Measurements from ENCODE around the gene GPX2.

GPX2 gene

GRCh38 chr14:64942531-64943111 is at the start of gene GPX2:
TSS of gene GPX2 (minus strand) at chr14:64942745. CDS start at chr14:64942726, 19 bp downstream.
- DNase-seq (ENCODE audit: low read depth, low spot score): no peak

GRCh38 chr14:64990939-64991338 is 48.4 kb upstream of the GPX2 start:
- no peak for DNase-seq (ENCODE audit: low read depth, low spot score)

DNA sequence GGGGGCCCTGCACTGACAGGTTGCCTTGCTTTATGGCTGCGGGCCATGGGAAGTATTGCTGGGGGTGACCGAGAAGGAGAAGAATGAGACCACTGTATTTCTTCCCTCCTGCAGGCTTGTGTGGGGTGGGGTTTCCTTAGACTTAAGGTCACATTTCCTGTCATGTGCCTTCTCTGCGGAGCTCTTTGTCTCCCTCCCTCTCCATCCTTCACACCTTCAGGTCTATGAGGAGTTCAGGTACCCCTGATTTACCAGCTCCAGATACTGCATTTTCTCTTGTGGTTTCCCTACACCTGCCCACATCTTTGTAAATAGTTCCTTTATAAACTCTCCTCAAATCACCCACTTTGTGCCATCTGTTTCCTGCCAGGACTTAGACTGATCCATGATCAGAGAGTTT is 47.8 kb upstream of the GPX2 start:
- no peak for DNase-seq (ENCODE audit: low read depth, low spot score)

- no peak for DNase-seq (ENCODE audit: low read depth, low spot score)
Observed at GRCh38 chr14:64987438-64987767, 44.9 kb upstream of the GPX2 start.

- DNase-seq (ENCODE audit: low read depth, low spot score): peak; percentile 94
Observed at GRCh38 chr14:64986648-64987437, 44.3 kb upstream of the GPX2 start, which contains the start of gene FNTB. TSS of gene FNTB (plus strand) at chr14:64986895. CDS start at chr14:64986954, 59 bp downstream.

DNA sequence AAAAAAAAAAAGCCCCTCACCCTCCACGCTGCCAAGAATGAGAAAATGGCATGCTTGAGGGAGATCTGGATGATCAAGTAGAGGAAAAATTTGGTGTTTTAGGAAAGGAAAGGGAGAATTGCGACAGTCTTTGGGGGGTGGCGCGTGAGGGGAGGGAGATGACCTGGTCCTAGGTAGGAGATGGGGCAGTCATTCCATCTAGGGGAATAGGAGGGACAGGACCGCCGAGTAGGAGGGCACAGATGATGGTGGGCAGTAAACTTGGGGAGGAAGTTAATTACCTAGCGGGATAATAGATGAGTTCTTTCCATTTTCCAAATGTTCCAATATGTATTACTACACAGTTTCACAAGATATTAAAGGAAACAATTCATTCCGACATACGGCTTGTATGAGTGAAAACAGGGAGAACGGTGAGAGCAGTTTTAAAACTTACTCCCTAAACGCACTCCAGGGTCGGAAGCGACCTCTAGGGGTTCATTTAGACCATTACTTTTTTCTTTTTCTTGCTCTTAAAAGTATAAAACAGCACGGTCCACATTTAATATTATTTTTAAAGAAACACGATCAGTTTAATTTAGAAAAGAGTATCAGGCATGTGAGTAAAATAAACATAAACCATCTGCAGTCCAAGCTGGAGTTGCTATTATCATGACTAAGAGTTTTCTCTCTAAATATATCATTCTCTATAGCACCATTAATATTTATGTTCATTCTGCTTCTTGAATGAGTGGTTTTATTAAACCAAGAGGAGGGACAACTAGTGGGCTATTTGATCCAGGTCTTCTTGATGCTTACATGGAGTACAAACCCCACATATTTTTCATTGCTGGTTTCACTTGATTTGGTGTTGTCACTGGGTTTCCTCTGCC is 41.1 kb upstream of the GPX2 start:
- no peak for DNase-seq (ENCODE audit: low read depth, low spot score)

DNA sequence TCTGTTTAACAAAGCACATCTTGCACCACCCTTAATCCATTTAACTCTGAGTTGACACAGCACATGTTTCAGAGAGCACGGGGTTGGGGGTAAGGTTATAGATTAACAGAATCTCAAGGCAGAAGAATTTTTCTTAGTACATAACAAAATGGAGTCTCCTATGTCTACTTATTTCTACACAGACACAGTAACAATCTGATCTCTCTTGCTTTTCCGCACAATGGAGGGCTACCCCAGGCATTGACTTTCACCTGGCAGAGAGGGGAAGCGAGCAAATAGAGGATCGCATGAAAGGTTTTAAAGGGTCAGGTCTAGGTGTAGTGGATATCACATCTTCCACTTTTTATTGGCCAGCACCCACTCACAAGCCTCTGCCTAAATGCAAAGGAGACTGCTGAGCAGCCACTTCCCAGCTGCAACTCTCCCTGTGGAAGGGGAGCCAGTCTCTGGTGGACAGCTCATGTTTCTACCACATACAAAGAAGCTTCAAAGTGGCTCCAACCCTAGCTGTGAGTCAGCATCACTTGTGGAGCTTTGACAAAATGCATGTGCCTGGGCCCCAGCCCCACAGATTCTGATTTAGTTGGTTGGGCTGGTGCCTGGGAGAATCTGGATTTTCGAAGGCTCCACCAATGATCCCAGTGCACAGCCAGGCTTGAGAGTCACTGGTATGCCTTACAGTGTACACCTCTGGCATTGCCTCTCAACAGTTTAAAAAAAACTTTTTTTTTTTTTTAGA is 37.0 kb upstream of the GPX2 start:
- DNase-seq (ENCODE audit: low read depth, low spot score): no peak

- DNase-seq (ENCODE audit: low read depth, low spot score): peak; percentile 65
Observed at GRCh38 chr14:64974563-64974962, 32.0 kb upstream of the GPX2 start.

GRCh38 chr14:64973826-64974225 is 31.3 kb upstream of the GPX2 start:
- DNase-seq (ENCODE audit: low read depth, low spot score): no peak

DNA sequence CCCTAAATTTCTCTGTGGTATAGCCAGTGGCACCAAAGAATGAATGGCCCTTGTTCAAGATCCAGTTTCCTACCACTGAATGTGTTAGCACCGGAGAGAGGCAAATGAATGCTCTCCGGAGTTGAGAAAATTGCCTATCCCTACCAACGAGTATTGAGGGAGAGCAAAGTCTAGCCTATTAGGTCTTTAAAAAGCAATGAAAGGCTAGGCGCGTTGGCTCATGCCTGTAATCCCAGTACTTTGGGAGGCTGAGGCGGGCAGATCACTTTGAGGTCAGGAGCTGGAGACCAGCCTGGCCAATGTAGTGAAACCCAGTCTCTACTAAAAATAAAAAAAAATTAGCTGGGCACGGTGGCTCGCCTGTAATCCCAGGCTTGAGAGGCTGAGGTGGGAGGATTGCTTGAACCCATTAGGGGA is 30.5 kb upstream of the GPX2 start:
- no peak for DNase-seq (ENCODE audit: low read depth, low spot score)

DNA sequence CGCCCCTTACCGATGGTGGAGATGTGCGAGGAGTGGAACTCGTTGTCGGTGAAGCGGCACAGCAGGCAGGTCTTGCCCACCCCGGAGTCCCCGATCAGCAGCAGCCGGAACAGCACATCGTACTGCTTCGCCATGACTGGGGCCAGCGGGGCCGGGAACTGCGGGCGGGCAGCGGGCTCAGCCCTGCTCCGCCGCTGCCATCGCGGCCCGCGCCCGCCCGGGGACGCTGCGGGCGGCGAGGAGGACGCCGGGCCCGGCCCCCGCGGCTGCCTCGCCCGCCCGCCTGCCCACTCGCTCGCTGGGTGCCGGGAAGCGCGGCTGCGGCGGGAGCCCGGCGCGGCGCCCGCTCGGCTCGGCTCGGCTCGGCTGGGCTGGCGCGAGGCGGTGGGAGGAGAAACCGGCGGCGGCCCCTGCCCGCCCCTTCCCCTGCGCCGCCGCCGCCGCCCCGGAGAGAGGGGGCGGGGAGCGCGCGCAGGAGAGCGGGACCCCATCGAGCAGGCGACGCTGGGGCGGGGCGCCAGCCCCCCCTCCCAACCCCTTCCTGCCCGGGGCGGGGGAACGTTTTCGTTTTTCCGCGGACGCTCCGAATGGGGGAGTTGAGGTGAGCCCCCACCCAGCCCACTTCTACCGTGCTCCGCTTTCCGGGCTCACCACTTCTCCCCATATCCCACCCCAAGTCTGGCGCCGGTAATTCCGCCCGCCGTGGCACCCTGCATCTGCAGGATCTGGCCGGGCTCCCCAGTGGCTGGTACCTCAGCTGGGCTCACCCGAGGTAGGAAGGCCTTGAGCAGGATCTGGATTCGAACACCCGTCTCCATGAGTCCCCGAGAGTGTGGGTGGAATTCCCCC is 29.6 kb upstream of the GPX2 start, which contains the start of gene RAB15:
Gene RAB15, minus strand, starts transcription at position 394 of the 849 bp plus-strand sequence. Its CDS starts 260 bp downstream, at position 134.
- DNase-seq (ENCODE audit: low read depth, low spot score): no peak

DNA sequence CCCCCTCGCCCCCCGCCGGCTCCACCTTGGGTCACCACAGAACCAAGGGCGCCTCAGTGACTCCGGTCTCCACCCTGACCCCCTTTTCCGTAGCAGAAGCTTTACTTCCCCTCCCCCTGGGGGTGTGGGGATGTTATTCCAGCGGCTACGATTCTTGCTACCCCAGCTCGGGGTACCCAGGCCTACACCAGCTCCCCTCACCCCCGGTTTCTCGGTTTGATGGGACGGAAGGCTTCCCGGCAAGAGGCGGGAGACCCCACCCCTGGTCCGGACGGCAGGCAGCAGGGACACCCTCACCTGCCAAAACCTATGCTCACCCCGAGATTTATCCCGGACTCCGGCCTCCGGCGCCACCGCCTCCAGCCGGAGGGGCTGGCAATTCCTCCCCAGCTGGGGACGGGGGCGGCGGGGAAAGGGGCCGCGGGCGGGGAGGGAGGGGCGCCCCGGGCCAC is 29.0 kb upstream of the GPX2 start:
- no peak for DNase-seq (ENCODE audit: low read depth, low spot score)

DNA sequence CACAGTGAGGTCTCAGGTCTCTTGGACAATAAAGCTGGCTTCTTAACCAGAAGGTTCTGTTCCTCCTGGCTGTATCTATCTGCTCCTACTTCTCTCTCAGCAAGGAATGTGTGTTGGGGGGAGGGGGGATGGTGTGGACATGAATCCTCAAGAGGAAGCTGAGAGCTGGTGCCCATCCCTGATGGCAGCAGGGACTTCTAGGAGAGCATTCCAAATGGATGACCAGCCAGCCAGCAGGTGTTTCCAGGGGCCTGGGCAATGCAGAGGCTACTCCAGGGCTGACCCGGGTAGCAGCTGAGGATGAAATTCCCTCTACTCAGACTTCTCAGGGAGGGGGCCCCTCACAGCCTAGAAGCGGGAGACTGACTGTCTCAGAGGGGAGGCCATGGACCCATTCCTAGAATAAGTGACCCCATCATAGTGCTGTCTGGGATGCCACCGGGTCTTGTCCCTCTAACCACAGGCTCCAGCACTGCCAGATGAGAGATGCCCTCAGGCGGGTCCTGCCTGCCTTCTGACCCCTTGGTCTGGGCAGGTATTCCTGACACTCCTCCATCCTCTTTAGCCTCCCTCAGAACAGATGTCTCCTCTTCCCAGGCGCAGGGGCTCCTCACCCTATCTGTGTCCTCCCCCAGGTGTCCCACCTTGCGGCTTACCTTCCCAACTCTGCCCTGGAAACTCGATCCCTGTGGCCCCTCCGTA is 28.4 kb upstream of the GPX2 start:
- DNase-seq (ENCODE audit: low read depth, low spot score): no peak

- no peak for DNase-seq (ENCODE audit: low read depth, low spot score)
Observed at GRCh38 chr14:64970041-64970440, 27.5 kb upstream of the GPX2 start.

GRCh38 chr14:64968651-64969050 is 26.1 kb upstream of the GPX2 start:
- DNase-seq (ENCODE audit: low read depth, low spot score): no peak

DNA sequence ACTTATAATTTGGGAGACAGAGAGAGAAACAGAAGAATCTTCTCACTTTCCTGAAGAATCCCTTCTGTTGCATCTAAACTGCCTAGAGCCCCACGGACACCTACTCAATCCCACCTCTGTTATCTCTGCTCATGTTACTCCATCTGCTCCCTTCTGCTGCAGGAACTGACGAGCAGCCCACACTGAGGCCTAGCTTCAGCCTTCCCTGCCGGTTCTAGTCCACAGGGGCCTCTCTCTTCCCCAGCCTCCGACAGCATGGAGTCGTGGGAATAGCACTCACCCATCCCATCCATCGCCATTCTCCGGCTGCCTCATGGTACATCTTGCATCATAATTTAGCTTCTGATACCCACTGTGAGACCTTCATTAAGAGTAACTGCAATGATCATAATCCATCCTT is 25.6 kb upstream of the GPX2 start:
- no peak for DNase-seq (ENCODE audit: low read depth, low spot score)

DNA sequence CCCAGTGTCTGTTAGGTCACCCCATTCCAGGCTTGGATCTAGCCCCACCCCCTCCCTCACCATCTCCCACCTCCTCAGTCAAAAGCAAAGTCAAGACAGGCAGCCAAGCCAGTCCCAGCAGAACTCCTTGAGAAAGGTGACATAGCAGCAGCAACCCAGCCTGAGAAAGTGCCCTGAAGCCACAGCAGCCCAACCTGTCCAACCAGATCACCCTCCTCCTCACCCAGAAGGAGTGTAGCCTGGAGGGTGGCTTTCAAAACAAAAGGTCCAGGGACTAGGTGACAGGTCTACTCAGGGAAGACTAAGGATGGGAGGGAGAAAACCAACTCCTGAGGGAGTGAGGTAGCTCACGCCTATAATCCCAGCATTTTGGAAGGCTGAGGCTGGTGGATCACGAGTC is 24.4 kb upstream of the GPX2 start:
- no peak for DNase-seq (ENCODE audit: low read depth, low spot score)

DNA sequence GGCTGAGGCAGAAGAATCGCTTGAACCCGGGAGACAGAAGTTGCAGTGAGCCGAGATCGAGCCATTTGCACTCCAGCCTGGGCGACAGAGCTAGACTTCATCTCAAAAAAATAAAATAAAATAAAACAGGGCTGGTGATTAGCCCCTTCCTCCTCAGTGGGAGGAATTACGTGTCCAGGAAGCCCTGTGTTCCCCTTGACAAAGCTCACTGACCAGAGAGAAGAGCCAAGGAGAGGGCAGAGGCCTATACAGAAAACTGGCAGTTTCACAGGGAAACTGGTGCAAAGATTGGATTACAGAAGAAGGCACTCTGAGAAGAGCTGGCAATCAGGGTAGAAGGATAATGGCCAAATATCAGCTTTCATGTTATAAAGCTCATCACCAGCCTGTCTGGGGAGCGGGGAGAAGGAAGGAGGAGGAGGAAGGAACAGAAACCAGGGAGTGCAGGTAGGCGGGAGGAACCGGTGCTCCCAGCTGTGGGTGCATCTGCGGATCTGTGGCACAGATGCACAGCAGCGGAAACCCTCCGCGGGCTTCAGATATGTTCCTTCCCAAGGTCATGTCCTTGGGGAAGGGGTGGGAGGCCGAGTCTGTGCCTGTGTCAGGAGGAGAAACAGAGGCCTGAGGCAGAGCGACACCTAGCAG is 22.9 kb upstream of the GPX2 start:
- DNase-seq (ENCODE audit: low read depth, low spot score): no peak

DNA sequence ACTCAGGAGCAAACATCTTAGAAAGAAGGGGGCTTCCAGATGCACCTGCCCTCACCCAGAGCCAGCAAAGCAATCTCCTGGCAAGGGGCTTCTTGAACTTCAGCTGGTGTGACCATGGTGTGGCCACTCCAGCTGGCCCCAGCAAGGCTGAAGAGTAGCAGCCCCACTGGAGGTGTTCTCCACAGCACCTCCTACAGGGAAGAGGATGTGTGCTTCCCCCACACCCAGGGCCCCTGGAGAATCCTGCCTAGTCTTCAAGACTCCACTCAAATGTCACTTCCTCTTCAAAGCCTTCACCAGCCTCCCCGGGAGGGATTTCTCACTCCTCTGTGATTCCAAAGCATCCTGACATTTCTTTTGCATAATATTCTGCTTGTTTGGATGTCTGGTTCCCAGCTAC is 21.1 kb upstream of the GPX2 start:
- no peak for DNase-seq (ENCODE audit: low read depth, low spot score)
